ENCODE data around the gene ABCA1.

- TF ChIP-seq, protein P1, sequence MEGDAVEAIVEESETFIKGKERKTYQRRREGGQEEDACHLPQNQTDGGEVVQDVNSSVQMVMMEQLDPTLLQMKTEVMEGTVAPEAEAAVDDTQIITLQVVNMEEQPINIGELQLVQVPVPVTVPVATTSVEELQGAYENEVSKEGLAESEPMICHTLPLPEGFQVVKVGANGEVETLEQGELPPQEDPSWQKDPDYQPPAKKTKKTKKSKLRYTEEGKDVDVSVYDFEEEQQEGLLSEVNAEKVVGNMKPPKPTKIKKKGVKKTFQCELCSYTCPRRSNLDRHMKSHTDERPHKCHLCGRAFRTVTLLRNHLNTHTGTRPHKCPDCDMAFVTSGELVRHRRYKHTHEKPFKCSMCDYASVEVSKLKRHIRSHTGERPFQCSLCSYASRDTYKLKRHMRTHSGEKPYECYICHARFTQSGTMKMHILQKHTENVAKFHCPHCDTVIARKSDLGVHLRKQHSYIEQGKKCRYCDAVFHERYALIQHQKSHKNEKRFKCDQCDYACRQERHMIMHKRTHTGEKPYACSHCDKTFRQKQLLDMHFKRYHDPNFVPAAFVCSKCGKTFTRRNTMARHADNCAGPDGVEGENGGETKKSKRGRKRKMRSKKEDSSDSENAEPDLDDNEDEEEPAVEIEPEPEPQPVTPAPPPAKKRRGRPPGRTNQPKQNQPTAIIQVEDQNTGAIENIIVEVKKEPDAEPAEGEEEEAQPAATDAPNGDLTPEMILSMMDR (conservative IDR thresholded peaks at IDR 0.05 in 1 of 2, IDR thresholded peaks at IDR 0.05 in 1 of 2; ENCODE audit: low read depth in 1 of 2, low read length in 2 of 2): no peak
- no peak for TF ChIP-seq EZH2 (IDR thresholded peaks at IDR 0.05; ENCODE audit: low read length, missing control alignments)
Observed at GRCh38 chr9:104766025-104766424, 161.9 kb downstream of the ABCA1 start.

Data from fibroblast of lung (primary cell).